Lower leg skin (tissue), 3 donors: ENCODE results near the gene NDUFA12.

ENCODE experiments used
- CTCF ChIP-seq, 3 donors: fragments of 450-650 bp; IDR thresholded peaks; one replicate each; pipeline ENCODE4 v1.5.1; 2016; ENCODE audit warnings: antibody characterized with exemption in 3 of 3, mild to moderate bottlenecking in 3 of 3, moderate library complexity in 2 of 3
- POLR2A ChIP-seq, 2 donors: fragments of 450-650 bp; IDR thresholded peaks; one replicate each; pipeline ENCODE4 v1.6.1; 2016 to 2017; ENCODE audit warnings: antibody characterized with exemption in 2 of 2, mild to moderate bottlenecking in 1 of 2, moderate library complexity in 1 of 2

- no peak for TF ChIP-seq CTCF (IDR thresholded peaks at IDR 0.05)
- no peak for TF ChIP-seq POLR2A (IDR thresholded peaks at IDR 0.05)
Measured at GRCh38 chr12:94969424-94969823, 34.1 kb downstream of the NDUFA12 start.
